ENCODE results near the gene HSD17B10. TPM values are rescaled to one million over a fixed set of nuclear protein-coding genes. Genes with fewer than 3 reads are reported as not detected.
"Not testable (repeated sequence)": the region's sequence is repeated elsewhere in the genome, so short reads cannot be mapped to it uniquely, and the experiment has no call there.

The HSD17B10 gene
- 100 to 1,000 TPM; 148 to 170 TPM for total RNA-seq

DNA sequence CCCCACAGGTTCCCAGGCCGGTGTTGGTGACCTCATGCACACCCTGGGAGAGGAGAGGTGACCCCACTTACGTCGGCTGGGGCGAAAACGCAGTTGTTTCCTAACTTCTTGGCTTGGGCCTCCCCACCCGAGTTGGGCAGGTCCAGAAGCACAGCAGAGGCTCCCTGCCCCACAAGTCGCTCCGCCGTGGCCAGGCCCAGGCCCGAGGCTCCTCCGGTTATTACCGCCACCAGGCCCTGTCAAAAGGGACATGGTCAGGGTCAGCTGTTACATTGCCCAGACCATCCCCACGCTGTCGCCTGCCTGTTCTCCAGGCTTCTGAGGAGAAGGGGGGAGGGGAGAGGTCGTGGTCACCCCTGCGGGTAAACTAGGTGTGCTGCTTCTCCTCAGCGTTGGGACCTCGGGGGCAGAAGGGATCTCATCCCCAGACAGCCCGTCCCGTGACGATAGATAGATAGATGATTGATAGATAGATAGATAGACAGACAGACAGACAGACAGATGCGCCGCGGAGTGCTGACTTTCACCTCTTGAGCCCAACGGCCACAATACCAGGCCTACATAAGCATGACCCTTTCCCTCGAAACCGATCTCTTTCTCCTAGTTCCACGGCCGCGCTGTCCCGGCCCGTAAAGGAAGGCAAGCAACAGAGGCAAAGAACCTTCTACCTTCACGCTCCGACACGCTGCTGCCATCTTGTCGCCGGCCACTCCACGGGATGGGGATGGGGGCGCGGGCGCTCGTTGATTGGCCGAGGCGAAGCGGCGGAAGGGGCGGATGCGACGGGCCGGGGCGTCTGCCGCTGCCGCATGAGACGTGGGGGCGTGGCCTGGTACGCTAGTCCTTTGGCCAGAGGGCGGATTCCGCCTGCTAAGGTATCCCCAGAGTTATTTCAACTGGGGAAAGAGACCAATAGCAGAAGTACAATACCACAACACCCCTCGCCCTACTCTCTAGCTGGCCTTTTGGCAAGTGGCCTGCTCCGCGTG, at the start of gene HSD17B10:
TSS of gene HSD17B10 (minus strand) at position 720 of the 989 bp plus-strand sequence. CDS start at position 695, 25 bp downstream.
- ChIA-PET CTCF (interaction anchor here (0.6 kb wide), 1 partner anchor 9 kb away, joined by 3 read pairs; no protein-coding TSS in a partner anchor), POLR2A (no interaction called here)

DNA sequence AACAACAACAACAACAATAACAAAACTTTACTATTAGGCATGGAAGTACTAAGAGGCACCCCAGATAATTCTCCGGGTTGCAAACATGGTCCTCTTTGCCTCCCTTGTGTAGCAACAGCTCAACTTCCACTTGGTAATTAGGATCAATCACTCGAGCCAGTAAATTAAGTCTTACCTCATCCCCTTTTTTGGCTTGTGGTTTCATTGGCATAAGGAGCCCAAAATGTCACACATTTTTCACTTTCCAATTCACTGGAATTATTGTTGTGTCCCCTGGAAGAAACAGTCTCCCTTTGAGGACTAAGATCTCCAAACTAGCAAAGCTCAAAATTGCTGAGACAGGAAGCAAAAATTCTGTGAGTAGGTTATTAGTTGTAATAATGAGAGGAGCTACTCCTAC, 49.2 kb upstream of the HSD17B10 start:
- POLR2A ChIA-PET: no interaction called here

DNA sequence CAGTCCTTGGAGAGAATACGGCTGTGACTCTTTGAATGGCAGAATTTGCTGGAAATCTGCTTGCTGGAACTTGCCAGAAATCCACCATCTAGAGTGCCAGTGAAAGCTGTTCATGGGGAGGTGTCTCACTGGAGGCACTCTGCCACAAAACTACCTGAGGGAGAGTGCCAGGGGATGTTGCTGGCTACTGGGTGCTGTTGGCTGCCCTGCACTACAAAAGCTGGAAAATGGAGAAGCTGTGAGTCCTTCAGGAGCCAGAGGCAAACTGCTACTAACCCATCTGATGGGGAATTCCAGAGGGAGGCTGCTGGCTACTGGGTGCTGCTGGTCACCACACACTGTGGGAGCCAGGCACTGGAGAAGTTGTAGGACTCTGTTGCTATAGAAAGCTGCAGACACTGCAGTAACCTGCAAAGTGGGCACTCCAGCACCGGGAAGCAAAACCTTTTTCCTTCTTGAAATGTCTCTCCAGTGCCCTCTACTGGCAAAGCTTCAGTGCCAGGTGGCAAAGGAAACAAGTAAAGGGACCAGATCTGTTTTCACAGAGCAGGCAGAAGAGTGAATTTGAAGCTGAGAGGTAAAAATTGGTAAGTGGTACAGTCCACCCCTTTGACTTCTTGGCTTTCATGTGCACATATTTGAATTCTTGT, 47.8 kb upstream of the HSD17B10 start:
- ChIA-PET POLR2A (interaction anchor here (0.6 to 1.0 kb wide), 2 partner anchors 73 to 165 kb away, joined by 3 to 4 read pairs; no protein-coding TSS in a partner anchor), CTCF (interaction anchor here (0.6 to 2.1 kb wide), 8 partner anchors 59 to 444 kb away, joined by 3 to 15 read pairs (median 5); partner anchors contain the start of genes RIBC1 and SMC1A)

More for the DNA sequence above, 49.2 kb upstream of the HSD17B10 start:
- CTCF ChIA-PET: interaction anchor here (1.1 kb wide), 1 partner anchor 167 kb away, joined by 3 read pairs; no protein-coding TSS in a partner anchor

DNA sequence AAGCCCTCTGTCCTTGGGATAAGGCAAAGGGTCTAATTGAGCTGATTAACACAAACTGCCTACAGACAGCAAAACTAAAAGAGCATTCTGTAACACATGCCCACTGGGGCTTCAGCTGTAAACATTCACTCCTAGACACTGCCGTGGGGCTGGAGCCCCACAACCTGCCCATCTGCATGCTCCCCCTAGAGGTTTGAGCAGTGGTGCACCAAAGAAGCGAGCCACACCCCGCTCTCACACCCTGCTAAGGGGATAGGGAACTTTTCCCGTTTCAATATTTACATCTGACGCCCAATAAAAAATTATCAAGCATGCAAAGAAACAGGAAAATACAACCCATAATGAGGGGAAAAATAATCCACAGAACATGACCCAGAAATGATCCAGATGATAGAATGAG, 46.9 kb upstream of the HSD17B10 start:
- POLR2A ChIA-PET: interaction anchor here (1.0 kb wide), 1 partner anchor 164 kb away, joined by 3 read pairs; no protein-coding TSS in a partner anchor
- CTCF ChIA-PET: interaction anchor here (1.2 to 2.1 kb wide), 5 partner anchors 162 to 197 kb away, joined by 3 to 15 read pairs (median 9); no protein-coding TSS in a partner anchor

DNA sequence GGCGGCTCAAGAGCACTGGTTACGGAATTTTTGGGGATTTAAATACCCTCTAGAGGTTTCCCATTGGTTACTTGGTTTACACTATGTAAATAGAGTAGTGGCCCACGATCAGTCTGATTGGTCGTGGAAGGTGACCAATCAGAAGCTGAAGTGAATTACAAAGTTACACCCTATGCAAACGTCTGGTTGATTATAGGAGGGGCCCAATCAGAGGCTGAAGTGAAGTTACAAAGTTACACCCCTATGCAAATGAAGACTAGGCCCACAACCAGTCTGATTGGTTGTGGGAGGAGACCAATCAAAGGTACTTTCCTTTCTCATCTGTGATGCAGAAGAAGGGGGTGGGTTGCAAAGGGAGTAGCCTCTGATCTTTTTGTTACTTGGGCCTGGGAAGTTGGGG, 45.1 kb upstream of the HSD17B10 start:
- POLR2A ChIA-PET: no interaction called here
- CTCF ChIA-PET: no interaction called here

DNA sequence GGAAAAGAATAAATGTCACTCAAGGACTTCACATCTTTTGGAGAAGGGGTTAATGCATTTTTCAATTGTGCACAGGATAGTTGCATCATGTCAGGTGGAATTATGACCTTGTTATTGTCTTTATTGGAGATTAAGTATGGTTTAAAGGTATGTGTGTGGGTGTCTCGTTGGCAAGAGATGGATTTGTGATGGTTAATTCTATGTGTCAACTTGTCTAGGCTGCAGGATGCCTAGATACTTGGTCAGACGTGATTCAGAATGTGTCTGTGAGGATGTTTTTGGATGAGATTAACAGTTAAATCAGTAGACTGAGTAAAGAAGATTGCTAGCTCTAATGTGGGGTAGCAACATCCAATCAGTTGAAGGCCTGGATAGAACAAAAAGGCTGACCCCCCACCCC, 42.2 kb upstream of the HSD17B10 start:
- POLR2A ChIA-PET: no interaction called here

DNA sequence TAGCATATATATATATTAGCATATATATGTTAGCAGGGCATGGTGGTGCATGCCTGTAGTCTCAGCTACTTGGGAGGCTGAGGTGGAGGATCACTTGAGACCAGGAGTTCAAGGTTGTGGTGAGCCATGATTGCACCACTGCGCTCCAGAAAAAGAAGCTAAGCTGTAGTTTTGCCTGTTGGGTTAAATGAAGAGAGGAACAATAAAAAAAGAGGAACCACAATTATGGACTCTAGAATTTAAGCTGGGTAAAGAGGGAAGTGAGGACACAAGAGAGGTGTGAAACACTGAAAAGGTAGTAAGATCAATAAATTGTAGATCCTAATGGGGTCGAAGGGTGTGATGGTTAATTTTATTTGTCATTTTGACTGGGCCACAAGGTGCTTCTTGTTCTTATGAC, 40.5 kb upstream of the HSD17B10 start:
- CTCF ChIA-PET: interaction anchor here (0.6 kb wide), 1 partner anchor 55 kb away, joined by 4 read pairs; no protein-coding TSS in a partner anchor
- POLR2A ChIA-PET: no interaction called here

More for the DNA sequence above, 42.2 kb upstream of the HSD17B10 start:
- CTCF ChIA-PET: no interaction called here

DNA sequence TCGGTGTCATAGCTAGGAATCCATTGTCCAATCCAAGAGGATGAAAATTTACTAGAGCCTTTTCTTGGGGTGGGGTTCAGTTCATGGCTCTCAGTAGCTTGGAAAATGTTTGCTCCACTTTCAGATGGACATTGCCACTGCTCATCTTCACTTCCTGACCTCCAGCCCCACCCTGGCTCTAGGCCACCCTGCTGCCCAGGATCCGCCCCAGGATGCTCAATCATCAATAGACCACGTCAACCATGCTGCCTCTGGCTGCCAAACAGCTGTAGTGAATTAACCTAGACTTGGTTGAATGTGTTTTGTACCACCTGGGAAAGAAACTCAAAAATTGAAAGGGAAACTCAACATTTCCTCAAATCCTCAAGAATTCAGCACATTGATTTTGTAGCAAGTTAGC, 37.2 kb upstream of the HSD17B10 start:
- ChIA-PET POLR2A (no interaction called here), CTCF (no interaction called here)

DNA sequence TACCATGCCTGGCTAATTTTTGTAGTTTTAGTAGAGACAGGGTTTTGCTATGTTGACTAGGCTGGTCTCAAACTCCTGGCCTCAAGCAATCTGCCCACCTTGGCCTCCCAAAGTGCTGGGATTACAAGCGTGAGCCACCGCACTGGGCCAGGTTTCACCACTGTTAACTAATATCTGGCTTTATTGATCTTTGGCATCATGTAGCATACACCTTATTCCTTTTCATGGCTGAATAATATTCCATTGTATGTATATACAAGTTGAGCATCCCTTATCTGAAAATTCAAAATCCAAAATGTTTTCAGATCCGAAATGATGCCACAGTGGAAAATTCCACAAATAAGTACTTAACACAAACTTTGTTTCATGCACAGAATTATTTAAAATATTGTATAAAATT, 34.5 kb upstream of the HSD17B10 start:
- CTCF ChIA-PET: not testable (repeated sequence)

DNA sequence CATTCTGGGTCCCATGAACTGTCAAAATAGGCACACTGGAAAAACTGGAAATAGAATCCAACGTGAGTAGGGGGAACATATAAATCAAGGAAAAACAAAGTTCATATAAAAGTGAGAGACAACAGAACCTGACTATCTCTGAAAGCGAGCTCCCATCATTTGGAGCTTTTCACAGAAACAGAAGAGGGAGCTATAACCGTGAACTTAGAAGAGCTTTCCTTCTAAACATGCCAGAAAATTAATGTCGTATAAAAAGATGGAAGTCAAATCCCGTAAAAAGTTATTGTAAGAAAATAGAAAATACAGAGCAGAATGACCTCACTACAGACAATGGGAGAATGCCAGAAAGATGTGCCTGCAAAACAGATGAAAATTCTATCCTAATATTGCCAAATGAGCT, 23.9 kb upstream of the HSD17B10 start:
- CTCF ChIA-PET: no interaction called here

More for the DNA sequence above, 34.5 kb upstream of the HSD17B10 start:
- POLR2A ChIA-PET: not testable (repeated sequence)

DNA sequence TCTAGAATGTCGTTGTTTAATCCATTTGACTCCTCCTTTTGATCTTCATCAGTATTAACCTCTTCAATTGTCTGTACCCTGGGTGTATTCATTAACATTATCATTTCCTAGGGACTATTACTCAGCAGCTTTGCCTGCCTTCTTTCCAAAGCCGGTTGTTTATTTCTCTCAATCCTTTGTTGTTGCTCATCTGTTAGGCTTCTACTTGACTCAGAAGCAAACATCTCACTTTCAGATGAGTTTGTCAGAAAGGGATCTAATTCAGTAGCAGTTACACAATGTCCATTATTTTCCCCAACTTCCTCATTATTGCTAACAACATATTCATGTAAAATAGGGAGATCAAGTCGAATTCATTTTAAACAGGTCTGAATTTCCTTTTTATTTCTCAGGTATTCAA, 22.1 kb upstream of the HSD17B10 start:
- ChIA-PET POLR2A (no interaction called here), CTCF (interaction anchor here (1.1 kb wide), 1 partner anchor 143 kb away, joined by 3 read pairs; no protein-coding TSS in a partner anchor)

More for the DNA sequence above, 23.9 kb upstream of the HSD17B10 start:
- POLR2A ChIA-PET: no interaction called here

DNA sequence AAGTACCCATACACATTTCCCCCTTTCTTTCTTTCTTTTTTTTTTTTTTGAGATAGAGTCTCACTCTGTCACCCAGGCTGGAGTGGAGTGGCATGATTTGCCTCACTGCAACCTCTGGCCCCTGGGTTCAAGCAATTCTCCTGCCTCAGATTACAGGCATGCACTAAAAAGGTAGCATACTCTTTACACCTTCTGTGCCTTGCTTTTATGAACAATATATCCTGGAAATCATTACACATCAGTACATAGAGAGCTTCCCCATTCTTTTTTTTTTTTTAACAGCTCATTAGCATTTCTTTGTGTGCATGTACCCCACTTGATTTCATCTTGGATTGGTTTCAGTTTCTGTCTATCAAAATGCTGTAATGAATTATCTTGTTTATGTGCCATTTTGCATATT, 18.6 kb upstream of the HSD17B10 start:
- POLR2A ChIA-PET: no interaction called here
- CTCF ChIA-PET: no interaction called here

DNA sequence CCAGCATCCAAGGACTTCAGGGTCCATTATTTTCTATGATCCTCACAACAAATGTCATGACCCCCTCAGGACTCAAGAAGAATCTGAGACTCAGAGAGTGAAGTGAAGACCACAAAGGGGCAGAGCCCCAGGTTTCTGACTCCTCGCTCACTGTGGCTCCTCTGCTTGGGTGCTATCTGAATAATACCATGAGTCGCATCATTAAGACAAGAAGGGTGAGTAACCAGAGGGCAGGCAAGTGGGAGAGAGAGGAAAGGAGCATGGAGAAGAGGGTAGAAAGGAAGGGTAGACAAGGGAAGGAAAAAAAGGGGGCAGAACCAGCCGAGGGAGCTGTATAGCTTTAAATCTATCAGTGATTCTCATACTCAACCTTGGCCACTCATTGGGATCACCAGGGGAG, 15.5 kb upstream of the HSD17B10 start:
- POLR2A ChIA-PET: no interaction called here
- CTCF ChIA-PET: no interaction called here

DNA sequence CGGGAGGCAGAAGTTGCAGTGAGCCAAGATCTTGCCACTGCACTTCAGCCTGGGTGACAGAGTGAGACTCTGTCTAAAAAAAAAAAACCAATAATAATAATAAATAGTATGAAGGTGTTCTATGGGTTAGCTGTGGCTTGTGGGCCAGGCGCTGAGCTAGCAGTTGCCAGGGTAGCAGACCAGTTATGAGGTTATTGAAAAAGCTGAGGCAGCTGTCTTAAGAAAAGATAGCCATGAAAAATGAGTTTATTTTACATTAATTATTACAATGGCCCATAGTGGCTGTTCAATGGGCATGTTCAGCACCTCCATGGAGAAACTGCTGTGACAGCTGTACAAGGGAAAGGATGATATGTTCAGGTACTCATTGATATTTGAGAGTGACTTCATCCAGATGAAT, 13.3 kb upstream of the HSD17B10 start:
- CTCF ChIA-PET: no interaction called here

DNA sequence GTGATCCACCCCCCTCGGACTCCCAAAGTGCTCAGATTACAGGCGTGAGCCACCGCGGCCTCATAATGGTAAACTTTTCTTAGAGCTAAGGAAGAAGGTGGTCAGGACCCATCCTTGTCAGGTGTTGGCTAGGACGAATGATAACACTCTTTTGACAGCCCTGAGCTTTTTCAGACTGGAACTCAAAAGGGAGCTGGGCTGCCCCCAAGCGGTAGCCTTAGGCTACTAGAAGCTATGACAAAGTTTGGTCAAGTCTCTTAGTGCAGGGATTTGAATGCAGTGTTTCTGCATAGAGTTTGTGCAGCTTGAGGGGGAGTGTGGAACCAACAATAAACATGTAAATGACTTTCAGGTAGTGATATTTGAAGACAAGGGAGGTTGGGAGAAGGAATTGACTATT, 11.8 kb upstream of the HSD17B10 start:
- POLR2A ChIA-PET: no interaction called here
- CTCF ChIA-PET: interaction anchor here (0.6 to 2.3 kb wide), 2 partner anchors 127 to 139 kb away, joined by 3 to 23 read pairs; no protein-coding TSS in a partner anchor

More for the DNA sequence above, 13.3 kb upstream of the HSD17B10 start:
- POLR2A ChIA-PET: interaction anchor here (0.5 kb wide), 1 partner anchor 473 kb away, joined by 5 read pairs; no protein-coding TSS in a partner anchor

DNA sequence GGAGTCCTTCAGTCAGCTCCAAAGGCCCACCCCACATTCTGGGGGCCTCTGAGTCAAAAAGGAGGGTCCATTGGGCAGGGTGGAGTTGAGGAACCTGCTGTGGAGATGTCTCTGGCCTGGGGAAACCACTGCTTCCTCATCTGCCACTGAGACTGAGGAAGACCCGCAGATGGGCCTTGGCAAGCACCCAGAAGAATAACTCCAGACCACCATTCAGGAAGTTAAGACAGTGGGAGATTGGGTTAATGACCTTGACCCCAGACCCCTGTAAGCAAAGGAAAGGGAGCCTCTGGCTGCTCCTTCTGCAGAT, 8.1 kb upstream of the HSD17B10 start:
- POLR2A ChIA-PET: no interaction called here
- CTCF ChIA-PET: interaction anchor here (0.7 to 0.9 kb wide), 2 partner anchors 9 to 124 kb away, joined by 3 to 4 read pairs; no protein-coding TSS in a partner anchor

DNA sequence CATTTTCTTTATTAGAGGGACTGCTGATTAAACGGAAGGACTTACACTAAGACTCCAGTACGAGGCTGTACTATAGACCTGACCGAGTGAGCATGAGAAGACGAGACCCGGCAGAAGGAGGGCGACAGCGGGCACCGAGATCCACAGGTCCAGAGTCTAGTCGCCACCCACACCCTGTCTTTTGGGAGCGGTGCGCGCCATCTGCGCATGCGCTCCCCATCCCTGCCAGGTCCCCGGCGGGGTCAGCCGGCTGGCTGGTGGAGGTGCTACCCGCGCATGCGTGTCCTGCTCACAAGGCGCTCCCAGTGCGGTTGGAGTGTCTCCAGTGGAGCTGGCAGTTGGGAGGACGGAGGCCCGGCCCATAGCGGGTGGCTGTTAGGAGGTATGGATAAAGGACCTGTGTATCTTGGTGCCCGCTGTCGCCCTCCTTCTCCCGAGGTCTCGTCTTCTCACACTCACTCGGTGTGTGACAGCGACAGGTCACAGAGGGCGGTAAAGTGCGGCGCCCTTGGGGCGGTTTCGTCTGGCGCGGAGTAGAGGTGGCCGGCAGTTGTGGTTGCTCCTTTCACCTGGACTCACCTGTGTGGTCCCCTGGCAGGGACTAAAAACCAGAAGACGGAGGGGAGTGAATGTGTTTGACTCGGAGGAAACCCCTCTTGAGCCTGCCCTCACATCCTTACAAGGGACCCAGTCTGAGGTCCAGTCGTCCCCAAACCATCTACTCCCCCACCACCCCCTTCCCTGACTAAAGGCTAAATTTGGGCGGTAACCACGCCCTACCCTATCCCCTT, 7.6 kb upstream of the HSD17B10 start:
- ChIA-PET CTCF (interaction anchor here (0.7 to 0.9 kb wide), 2 partner anchors 17 to 124 kb away, joined by 4 read pairs; no protein-coding TSS in a partner anchor), POLR2A (no interaction called here)

DNA sequence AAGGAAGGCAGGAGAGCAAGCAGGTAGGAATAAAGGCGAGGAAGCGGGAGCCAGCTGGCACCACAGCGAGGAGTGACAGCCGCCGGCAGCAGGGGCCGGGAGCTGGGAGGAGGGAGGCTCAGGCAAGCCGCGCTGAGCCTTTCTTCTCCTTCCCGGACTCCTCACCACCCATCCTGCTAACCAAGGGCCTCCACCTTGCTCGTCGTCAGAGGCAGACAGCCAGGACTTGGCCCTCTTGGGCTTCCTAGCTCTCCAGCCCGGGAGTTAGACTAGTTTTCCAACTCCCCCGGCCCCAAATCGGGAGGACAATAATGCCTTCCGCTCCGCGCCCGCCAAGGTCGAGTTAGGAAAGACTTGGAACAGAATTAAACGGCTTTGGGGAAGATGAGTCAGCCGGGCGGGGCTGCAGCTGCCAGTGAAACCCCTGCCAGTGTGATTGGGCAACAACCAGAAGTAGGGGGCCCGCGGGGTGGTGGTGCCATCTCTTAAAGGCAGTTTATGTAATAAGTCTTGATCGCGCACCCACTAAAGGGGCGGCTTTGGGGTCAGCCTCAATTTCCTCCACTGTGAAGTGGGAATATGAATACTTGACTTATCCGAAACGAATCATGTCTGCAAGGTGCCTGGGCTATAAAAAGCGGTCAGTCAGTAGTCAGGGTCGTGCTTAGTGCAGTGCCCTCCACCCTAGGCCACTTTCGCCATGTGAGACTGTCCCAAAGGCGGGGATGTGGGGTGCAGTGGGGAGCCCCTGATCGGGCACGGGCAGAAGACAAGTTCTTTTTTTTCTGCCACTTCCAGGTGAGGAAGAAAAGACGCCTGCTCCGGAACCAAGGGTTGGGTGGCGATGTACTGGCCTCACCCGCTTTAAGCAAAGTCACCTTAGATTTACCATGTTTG, 6.7 kb upstream of the HSD17B10 start:
- CTCF ChIA-PET: interaction anchor here (0.7 to 1.0 kb wide), 2 partner anchors 16 to 128 kb away, joined by 3 to 4 read pairs; no protein-coding TSS in a partner anchor

More for the DNA sequence above, 6.7 kb upstream of the HSD17B10 start:
- POLR2A ChIA-PET: no interaction called here

Data from activated CD8-positive, alpha-beta memory T cell treated with anti-CD3 and anti-CD28 coated beads for 36 hours (primary cell).